HEK293T (cell line): ENCODE data around the gene WAPL.

ENCODE experiments used
- BHLHE40 ChIP-seq: fragments of 450-650 bp; IDR thresholded peaks from 2 replicates; pipeline ENCODE4 v1.6.1; 2016; ENCODE audit warnings: mild to moderate bottlenecking, moderate library complexity, borderline replicate concordance
- FOXK2 ChIP-seq: fragments of 450-650 bp; IDR thresholded peaks from 2 replicates; pipeline ENCODE4 v1.6.1; 2016; ENCODE audit warnings: mild to moderate bottlenecking
- HDGF ChIP-seq: fragments of 450-650 bp; IDR thresholded peaks from 2 replicates; pipeline ENCODE4 v1.6.1; 2017; ENCODE audit warnings: antibody characterized with exemption, borderline replicate concordance
- L3MBTL2 ChIP-seq: fragments of 450-650 bp; conservative IDR thresholded peaks from 2 replicates; pipeline ENCODE4 v1.6.1; 2016; ENCODE audit warnings: mild to moderate bottlenecking
- PKNOX1 ChIP-seq: fragments of 450-650 bp; IDR thresholded peaks from 2 replicates; pipeline ENCODE4 v1.6.1; 2016
- SP1 ChIP-seq: fragments of 450-650 bp; IDR thresholded peaks from 2 replicates; pipeline ENCODE4 v1.6.1; 2017
- ZNF384 ChIP-seq: fragments of 450-650 bp; IDR thresholded peaks from 2 replicates; pipeline ENCODE4 v1.6.1; 2016

GRCh38 chr10:86524225-86524962, 2.8 kb upstream of the WAPL start:
- TF ChIP-seq BHLHE40 (no peak), PKNOX1 (no peak), L3MBTL2 (no peak), FOXK2 (no peak), ZNF384 (no peak), SP1 (no peak), HDGF (no peak)
